HG03108 (cell line): ENCODE data around the gene PAGE2B.
"Not testable (repeated sequence)": the region's sequence is repeated elsewhere in the genome, so short reads cannot be mapped to it uniquely, and the experiment has no call there.

Experiments
- ATAC-seq: cut with Tn5 transposase; IDR thresholded peaks from one replicate; pipeline ENCODE4 v1.9.1; 2021; ENCODE audit warnings: moderate library complexity; ENCODE audit not compliant: unreplicated experiment

Gene PAGE2B, protein sequence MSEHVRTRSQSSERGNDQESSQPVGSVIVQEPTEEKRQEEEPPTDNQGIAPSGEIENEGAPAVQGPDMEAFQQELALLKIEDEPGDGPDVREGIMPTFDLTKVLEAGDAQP

DNA sequence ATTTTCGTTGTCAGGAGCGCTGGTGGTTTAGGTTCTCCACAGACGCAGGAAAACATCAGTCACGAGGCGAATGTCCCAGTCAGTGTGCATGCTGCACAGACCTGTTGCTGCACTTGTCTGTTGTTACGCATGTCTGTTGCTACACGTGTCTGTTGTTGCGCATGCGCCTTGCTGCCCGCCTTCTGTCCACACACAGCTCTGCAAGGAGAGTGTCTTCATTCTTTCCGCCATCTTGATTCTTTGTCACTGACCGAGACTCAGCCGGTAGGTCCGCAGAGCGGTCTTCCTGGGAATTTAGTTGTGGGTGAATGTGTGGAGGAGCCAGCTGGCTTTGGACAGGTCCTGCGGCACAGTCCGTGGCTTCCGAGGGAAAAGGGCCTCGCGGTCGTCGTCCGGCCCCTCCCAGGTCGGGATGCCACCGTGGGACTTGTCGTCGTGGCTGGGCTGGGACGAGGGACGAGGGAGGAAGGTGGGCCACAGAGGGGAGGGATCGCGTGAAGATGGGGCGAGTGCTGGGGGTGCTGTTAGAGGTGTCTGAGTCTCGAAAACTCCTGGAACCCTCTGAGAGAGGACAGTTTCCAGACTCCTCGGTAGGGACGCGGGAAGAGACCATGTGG, at the start of gene PAGE2B:
TSS of gene PAGE2B (plus strand) at position 180 of the 617 bp plus-strand sequence. CDS start 1,012 bp downstream, outside the sequence.
- no peak for ATAC-seq

DNA sequence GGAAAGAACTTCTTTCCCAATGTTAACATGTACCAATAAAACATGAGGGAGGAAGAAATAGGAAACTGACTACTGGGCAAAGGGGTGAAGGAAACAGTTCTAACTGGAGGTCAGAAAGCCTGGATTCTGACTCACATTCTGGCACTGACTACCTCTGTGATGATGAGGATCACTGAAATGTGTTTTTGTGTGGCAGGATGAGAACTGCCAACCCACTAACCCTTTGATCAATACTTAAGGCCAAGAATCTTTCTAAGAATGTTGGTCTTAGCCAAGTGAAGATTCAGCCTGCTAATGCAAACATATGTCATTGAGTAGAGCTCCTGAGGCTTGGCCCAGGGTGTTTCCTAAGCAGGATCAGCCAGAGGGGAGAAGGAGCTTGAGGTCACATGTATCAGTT, 48.7 kb upstream of the PAGE2B start:
- ATAC-seq = no peak

DNA sequence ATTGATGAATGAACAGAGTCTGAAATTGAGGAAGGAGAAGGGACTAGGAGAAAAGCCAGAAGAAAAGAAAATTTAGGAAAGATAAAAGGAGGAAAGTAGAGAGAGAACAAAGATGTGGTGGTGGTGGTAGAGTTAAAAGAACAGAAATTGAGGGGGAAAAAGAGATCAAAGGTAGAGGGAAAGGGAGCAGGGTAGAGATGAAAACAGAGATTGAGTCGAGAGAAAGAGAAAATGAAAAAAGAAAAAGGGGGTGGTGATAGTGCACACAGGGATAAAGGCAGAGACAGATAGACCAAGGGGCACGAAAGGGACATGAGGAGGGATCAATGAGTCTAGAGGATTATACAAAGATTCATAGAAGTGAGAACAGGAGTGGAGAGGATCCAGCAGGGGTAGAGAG, 48.0 kb upstream of the PAGE2B start:
- ATAC-seq = no peak

DNA sequence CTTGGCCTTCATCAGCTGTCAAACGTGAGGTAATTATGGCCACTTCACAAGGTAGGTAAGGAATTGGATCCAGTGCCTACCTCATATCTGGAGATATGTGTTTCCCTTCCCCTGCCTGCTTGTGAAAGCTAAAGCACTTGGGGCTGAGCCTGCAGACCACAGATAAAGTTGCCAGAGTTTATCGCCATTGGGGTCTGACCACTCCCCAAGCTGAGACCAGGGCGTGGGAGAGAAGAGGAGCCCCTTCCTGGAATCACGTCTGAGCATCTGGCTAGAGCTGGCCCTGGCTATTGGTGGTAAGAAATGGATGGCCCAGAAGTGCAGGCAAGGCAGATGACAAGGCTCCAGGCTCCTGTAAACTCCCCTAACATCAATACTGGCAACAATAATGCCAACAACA, 46.8 kb upstream of the PAGE2B start:
- ATAC-seq = no peak

- no peak for ATAC-seq
Measured at GRCh38 chrX:55028611-55029010, 46.2 kb upstream of the PAGE2B start.

DNA sequence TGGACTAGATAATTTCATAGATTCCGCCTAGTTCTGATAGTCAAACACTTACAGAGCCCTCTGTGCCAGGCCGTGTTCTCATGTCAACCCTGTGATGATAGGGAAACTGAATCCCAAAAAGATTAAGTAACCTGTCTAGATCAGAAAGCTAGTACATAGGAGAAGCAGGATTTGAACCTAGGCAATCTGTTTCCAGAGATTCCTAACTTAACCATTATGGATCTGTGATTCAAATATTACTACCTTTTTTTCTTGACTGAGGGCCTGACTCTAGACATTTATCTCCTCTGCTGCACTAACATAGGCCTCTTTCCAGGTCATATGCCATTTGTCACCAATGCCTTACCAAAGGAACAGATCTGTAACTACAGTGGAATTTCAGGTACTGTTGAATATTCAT, 45.5 kb upstream of the PAGE2B start:
- ATAC-seq = no peak

- no peak for ATAC-seq
Measured at GRCh38 chrX:55030271-55031205, 44.3 kb upstream of the PAGE2B start, which contains the start of gene ALAS2. ALAS2 (minus strand) TSS chrX:55030977; CDS start chrX:55026000, 4,977 bp downstream.

GRCh38 chrX:55033429-55033828, 41.4 kb upstream of the PAGE2B start:
- no peak for ATAC-seq

DNA sequence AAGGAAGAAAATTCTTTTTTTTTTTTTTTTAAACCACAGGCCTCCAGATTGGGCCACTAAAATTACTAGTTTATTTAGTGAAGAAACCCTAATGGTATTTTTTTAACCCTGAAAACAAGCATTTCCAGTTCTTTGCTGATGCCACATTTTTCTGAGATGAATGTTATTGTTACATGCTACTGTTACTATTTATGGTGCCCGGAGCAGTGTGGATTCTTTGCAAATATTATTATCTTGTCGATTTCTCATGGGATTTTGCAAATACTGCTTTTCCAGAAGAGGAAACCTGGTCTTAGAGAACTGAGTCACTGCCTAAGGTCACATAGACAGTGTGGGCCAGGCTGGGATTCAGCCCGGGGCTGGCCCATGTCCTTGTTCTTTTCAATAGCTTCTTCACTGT, 35.4 kb upstream of the PAGE2B start:
- no peak for ATAC-seq

GRCh38 chrX:55041514-55041913, 33.3 kb upstream of the PAGE2B start:
- ATAC-seq = no peak

- ATAC-seq = not testable (repeated sequence)
Measured at GRCh38 chrX:55050599-55050998, 24.2 kb upstream of the PAGE2B start.

DNA sequence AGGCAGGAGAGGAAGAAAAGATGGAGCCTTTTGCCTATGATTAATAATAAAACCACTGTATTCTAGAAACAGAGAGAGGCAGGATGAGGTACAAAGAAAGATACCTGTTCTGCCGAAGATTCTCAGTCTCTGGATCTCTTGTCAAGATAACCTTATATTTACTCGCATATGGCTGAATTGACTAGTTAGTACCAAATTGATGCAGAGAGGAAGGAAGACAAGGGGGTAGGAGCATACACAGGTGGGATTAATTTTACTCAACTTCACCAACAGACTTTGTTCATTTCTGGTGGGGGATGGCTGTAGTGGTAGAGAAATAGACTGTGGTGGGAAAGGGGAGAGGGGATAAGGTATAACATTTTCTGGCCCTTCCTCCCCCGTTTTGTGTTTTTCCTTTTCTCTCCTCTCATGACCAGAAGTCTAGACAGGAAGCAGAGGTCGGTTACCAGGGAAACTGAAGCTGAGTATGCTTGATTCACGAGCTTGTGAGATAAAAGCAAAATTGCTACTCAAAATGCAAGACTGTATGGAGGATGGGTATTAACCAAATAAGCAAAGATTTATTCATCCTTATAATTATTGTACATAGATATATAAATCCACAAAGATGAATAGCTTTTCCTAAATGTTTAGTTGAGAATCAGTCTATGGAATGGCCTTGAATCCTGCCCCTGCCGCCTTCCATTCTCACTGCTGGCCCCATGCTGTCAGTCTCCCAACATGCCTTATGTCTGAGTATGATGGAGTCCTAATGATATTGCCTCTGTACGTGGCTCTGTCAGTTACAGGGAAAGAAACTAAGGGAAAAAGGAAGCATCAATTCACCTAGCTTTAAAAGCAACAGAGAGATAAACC, 17.8 kb upstream of the PAGE2B start:
- ATAC-seq = no peak

- no peak for ATAC-seq
Measured at GRCh38 chrX:55057675-55058249, 17.1 kb upstream of the PAGE2B start.

GRCh38 chrX:55067180-55067579, 7.7 kb upstream of the PAGE2B start:
- not testable (repeated sequence) for ATAC-seq

DNA sequence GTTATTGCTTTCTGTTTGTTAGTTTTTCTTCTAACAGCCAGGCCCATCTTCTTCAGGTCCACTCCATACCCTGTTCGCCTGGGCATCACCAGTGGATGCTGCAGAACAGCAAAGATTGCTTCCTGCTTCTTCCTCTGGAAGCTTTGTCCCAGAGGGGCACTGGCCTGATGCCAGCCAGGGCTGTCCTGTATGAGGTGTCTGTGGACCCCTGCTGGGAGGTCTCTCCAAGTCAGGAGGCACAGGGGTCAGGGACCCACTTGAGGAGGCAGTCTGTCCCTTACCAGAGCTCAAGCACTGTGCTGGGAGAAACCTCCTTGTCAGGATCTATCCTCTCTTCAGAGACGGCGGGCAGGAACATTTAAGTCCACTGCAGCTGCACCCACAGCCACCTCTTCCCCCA, 2.5 kb upstream of the PAGE2B start:
- no peak for ATAC-seq

DNA sequence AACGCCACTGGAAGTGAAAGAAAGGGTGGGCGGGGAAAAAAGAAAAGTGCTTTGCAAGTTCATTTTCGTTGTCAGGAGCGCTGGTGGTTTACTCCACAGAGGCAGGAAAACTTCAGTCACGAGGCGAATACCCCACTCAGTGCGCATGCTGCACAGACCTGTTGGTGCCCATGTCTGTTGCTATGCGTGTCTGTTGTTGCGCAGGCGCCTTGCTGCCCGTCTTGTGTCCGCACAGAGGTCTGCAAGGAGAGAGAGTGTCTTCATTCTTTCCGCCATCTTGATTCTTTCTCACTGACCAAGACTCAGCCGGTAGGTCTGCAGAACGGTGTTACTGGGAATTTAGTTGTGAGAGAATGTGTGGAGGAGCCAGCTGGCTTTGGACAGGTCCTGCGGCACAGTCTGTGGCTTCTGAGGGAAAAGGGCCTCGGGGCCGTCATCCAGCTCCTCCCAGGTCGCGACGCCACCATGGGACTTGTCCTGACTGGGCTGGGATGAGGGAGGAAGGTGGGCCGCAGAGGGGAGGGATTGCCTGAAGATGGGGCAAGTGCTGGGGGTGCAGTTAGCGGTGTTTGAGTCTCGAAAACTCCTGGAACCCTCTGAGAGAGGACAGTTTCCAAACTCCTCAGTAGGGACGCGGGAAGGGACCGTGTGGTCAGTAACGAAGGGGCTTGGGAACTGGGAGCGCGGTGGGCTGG, 14.1 kb downstream of the PAGE2B start, which contains the start of gene PAGE2:
TSS of gene PAGE2 (plus strand) at position 224 of the 695 bp plus-strand sequence. CDS start 1,003 bp downstream, outside the sequence.
- no peak for ATAC-seq

DNA sequence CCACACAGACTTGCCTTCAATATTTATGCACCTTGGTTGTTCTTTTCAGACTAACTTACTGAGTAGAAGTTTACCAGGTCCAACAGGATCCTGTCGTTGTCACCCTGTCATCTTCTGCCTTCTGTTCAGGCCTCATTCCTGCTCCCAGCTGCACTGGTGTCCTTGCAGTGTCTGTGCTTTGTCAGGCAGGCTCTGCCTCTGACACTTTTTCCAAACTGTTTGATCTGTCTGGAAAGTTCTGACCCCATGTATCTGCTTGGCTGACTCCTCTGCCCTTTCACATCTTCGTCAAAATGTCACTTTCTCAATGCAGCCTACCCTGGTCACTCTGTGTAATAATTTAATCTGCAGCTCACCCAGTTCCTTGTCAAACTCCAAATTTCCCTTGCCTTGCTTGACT, 23.9 kb downstream of the PAGE2B start:
- ATAC-seq = no peak

GRCh38 chrX:55099162-55099561, 24.3 kb downstream of the PAGE2B start:
- ATAC-seq = no peak

GRCh38 chrX:55102754-55103153, 27.9 kb downstream of the PAGE2B start:
- no peak for ATAC-seq

DNA sequence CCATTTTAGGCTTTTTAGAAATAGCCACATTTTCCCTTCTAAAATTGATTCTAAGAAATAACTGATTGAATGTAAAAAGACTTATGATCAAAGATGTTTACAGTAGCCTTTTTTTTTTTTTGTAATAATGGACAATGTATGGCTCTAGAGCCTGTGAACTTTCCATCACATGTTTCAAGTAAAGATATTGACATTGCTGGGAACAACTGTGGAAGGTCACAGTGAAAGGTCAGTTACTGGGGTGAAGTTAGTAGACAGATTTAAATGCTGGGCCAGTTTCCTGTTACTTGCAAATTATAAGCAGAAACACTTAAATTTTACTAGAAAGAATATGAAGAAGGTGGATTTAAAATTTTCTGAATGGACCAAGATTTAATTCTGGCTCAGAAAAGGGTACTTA, 32.4 kb downstream of the PAGE2B start:
- no peak for ATAC-seq
